GM21619 (cell line): ENCODE results near the gene COX11.

Experiments
- ATAC-seq: cut with Tn5 transposase; IDR thresholded peaks from one replicate; pipeline ENCODE4 v1.9.1; 2021; ENCODE audit not compliant: unreplicated experiment

Gene COX11

GRCh38 chr17:54968988-54969332 is 506 bp upstream of the COX11 start:
- peak; percentile 17 for ATAC-seq

GRCh38 chr17:54967621-54968261 is 713 bp downstream of the COX11 start:
- peak; percentile 16 for ATAC-seq

- no peak for ATAC-seq
Measured at GRCh38 chr17:54956791-54957190, 11.7 kb downstream of the COX11 start.

GRCh38 chr17:54951286-54951685 is 17.2 kb downstream of the COX11 start:
- no peak for ATAC-seq

- ATAC-seq: no peak
Measured at GRCh38 chr17:54950116-54950515, 18.3 kb downstream of the COX11 start.

DNA sequence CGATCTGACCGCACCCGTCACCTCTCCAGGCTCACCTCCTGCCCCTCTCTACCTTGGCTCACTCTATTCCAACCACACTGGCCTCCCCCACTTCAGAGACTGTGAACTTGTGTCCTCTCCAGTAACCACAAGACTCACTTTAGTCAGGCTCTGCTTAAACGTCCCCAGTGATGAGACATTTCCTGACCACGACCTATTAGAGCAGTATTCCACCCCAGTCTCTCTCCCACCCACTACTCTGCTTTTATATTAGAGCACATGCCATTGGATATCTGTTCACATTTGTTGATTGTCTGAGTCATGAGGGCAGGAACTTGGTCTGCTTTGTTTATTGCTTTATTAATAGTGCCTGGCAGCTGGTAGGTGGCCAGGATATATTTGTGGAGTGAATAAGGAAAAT is 20.1 kb downstream of the COX11 start:
- ATAC-seq: no peak

- no peak for ATAC-seq
Measured at GRCh38 chr17:54947396-54947795, 21.1 kb downstream of the COX11 start.

GRCh38 chr17:54945671-54946070 is 22.8 kb downstream of the COX11 start:
- ATAC-seq: no peak

- ATAC-seq: no peak
Measured at GRCh38 chr17:54945231-54945630, 23.2 kb downstream of the COX11 start.

DNA sequence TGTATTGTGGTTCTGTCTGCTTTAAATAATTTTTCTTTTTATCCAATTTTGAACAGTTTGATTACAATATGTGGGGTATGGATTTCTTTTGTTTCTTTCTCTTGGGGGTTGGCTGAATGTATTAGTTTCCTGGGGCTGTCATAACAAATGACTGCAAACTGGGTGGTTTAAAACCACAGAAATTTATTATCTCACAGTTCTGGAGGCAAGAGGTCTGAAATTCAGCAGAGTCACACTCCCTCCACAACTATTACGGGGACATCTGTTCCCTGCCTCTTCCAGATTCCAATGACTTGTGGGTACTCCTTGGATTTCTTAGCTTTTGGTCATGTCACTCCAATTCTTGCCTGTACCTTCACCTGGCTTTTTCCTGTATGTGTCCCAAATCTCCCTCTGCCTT is 23.7 kb downstream of the COX11 start:
- ATAC-seq: no peak

- no peak for ATAC-seq
Measured at GRCh38 chr17:54941285-54941684, 27.2 kb downstream of the COX11 start.

DNA sequence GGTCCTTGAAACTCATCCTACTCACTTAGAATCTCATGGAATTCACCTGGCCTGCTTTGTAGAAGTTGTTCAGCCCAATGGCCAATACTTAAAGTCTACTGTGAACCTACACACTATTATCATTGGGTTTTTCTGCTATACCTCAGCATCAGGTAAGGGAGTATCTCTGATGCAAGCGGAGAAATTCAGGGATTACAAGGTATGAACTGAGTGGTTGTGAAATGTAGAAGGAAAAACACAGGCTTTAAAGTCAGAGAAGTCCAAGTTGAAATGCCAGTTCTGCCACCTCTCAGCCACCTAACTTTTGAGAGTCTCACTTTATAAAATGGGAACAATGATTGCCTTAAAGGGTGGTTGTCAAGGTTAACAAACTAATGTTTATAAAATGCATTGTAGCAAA is 31.0 kb downstream of the COX11 start:
- ATAC-seq: no peak

DNA sequence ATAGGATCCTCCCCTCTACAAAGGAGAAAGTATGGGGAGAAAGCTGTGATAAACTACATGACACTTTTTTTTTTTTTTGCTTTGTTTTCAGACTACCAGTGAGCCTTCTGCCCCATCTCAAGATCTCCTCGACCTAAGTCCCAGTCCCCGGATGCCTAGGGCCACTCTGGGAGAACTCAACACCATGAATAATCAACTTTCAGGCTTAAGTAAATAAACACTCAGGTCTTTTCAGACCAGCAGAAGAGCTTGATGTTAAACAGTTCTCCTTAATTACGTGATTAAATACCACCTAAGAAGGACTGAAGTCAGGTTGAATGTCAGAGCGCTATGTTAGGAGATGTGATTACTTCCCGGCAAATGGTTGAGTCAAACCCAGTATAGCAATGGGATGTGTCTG is 31.4 kb downstream of the COX11 start:
- no peak for ATAC-seq

- no peak for ATAC-seq
Measured at GRCh38 chr17:54935471-54935870, 33.0 kb downstream of the COX11 start.

- no peak for ATAC-seq
Measured at GRCh38 chr17:54933921-54934320, 34.5 kb downstream of the COX11 start.

GRCh38 chr17:54932711-54933110 is 35.7 kb downstream of the COX11 start:
- no peak for ATAC-seq

DNA sequence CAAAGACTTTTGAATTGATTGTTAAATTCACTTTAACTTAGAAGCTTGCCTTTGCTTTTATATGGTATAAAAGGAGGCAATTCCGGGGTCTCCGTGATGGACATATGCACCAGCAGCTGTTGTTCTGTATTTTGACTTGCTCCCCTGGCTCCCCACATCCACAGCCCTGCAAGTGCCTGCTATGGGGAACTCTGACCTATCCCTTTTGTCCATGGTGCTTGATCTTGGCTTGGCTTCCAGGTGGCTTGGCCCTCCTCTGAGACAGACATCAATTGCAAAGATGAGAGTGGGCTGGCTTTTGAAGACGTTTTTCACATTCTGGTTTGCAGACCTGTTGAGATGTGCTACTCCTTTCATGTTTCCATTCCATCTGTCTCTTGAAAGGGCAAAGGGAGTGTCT is 40.9 kb downstream of the COX11 start:
- no peak for ATAC-seq

GRCh38 chr17:54924405-54924804 is 44.0 kb downstream of the COX11 start:
- no peak for ATAC-seq

GRCh38 chr17:54920819-54921218 is 47.6 kb downstream of the COX11 start:
- ATAC-seq: no peak

GRCh38 chr17:54919425-54919824 is 49.0 kb downstream of the COX11 start:
- no peak for ATAC-seq

- no peak for ATAC-seq
Measured at GRCh38 chr17:54916721-54917120, 51.7 kb downstream of the COX11 start.
